HepG2 (cell line): ENCODE results near the gene SRC. TPM values are rescaled to one million over a fixed set of nuclear protein-coding genes. Genes with fewer than 3 reads are reported as not detected.

Source experiments
- ATAC-seq: fragments of 200-7000 bp; cut with Tn5 transposase; 3 replicates; pipeline ENCODE4 v1.9.1; 2020; ENCODE audit warnings: mild to moderate bottlenecking, moderate library complexity
- BruUV-seq: library from RNA; stranded (reverse); fragments of 400-500 nt; replicated peaks from 2 replicates; lab custom pipeline; 2021; lab: Mats Ljungman, UMichigan
- CTCF ChIA-PET: fragments of 300-600 bp; formaldehyde crosslinking; extraction: SDS; loops from one replicate; lab custom pipeline; 2021; ENCODE audit warnings: low total read pairs, inconsistent platforms, low intra/inter-chr PET ratio; lab: Yijun Ruan, JAX
- POLR2A ChIA-PET: fragments of 350-600 bp; sonication (Branson Sonifier 250); formaldehyde crosslinking; loops from one replicate; lab custom pipeline; 2020; ENCODE audit warnings: antibody characterized with exemption, inconsistent platforms; lab: Yijun Ruan, JAX
- DNase-seq: peaks from one replicate; pipeline ENCODE4 v3.0.0-alpha.2; 2015; ENCODE audit warnings: low spot score
- FAIRE-seq: peaks from 3 replicates; lab custom pipeline; 2011; peaks lifted over from hg19 to GRCh38; lab: Jason Lieb, UNC
- H2AFZ ChIP-seq: one replicate; pipeline ENCODE4 v1.6.1; 2011; ENCODE audit warnings: low read length, inconsistent platforms
- H3K27ac ChIP-seq: fragments of 300-600 bp; 3 replicates; pipeline ENCODE4 v1.8.0; 2011; ENCODE audit warnings: mixed run types, mild to moderate bottlenecking, mixed read lengths, low read length, inconsistent platforms; ENCODE audit not compliant: insufficient read depth; ENCODE audit errors: extremely low read length
- H3K27me3 ChIP-seq, 2 experiments: fragments of 200-600 bp in 1 of 2; 2 replicates in 1 of 2; 3 replicates in 1 of 2; pipeline versions ENCODE4 v1.6.0 to v1.8.0; 2011; ENCODE audit warnings: low read length in 2 of 2, mild to moderate bottlenecking in 2 of 2, moderate library complexity in 2 of 2, inconsistent platforms in 1 of 2; ENCODE audit not compliant: insufficient read depth in 2 of 2, control insufficient read depth in 1 of 2
- H3K36me3 ChIP-seq, 2 experiments: fragments of 200-600 bp in 1 of 2; replicated peaks in 1 of 2; 2 replicates in 1 of 2; 3 replicates in 1 of 2; pipeline versions ENCODE4 v1.5.1 to v1.8.0; 2011; ENCODE audit warnings: low read length in 2 of 2, inconsistent platforms in 1 of 2; ENCODE audit not compliant: insufficient read depth in 2 of 2, control insufficient read depth in 1 of 2
- H3K4me1 ChIP-seq: 2 replicates; pipeline ENCODE4 v1.5.1; 2012; ENCODE audit warnings: low read length, inconsistent platforms; ENCODE audit not compliant: insufficient read depth
- H3K4me2 ChIP-seq: 2 replicates; pipeline ENCODE4 v1.6.0; 2011; ENCODE audit warnings: low read depth, low read length, inconsistent platforms
- H3K4me3 ChIP-seq, 3 experiments: fragments of 200-600 bp in 1 of 3; sonication (generic), shearing (Covaris generic) in 1 of 3; replicated peaks in 1 of 3; 2 replicates each; pipeline ENCODE4 v1.5.1; 2011 to 2016; ENCODE audit warnings: low read length in 3 of 3, inconsistent platforms in 2 of 3, low read depth in 2 of 3, mild to moderate bottlenecking in 2 of 3, control low read depth in 1 of 3, mixed read lengths in 1 of 3; ENCODE audit not compliant: insufficient read depth in 1 of 3
- H3K79me2 ChIP-seq: one replicate; pipeline ENCODE4 v1.6.1; 2011; ENCODE audit warnings: low read length, inconsistent platforms; ENCODE audit not compliant: insufficient read depth
- H3K9ac ChIP-seq: 2 replicates; pipeline ENCODE4 v1.6.0; 2011; ENCODE audit warnings: mild to moderate bottlenecking, low read depth, low read length, inconsistent platforms; ENCODE audit not compliant: insufficient read depth
- H3K9me3 ChIP-seq: 2 replicates; pipeline ENCODE4 v1.5.1; 2012; ENCODE audit warnings: mild to moderate bottlenecking, low read length
- H4K20me1 ChIP-seq: 2 replicates; pipeline ENCODE4 v1.6.0; 2011; ENCODE audit warnings: inconsistent platforms, mild to moderate bottlenecking, low read length, moderate library complexity; ENCODE audit not compliant: insufficient read depth
- AKAP8 ChIP-seq: sonication (generic); formaldehyde crosslinking; IDR thresholded peaks from 2 replicates; pipeline ENCODE4 v1.5.1; 2020; ENCODE audit warnings: mild to moderate bottlenecking, missing genetic modification reagents
- DNMT1 ChIP-seq: sonication (generic); formaldehyde crosslinking; IDR thresholded peaks from 2 replicates; pipeline ENCODE4 v1.5.1; 2020; ENCODE audit warnings: mild to moderate bottlenecking, missing genetic modification reagents
- HIC2 ChIP-seq: sonication (generic); formaldehyde crosslinking; IDR thresholded peaks from 2 replicates; pipeline ENCODE4 v1.9.0; 2022; ENCODE audit warnings: low read depth, missing genetic modification reagents
- JUN ChIP-seq: sonication (generic); formaldehyde crosslinking; IDR thresholded peaks from 2 replicates; pipeline ENCODE4 v1.4.0; 2020; ENCODE audit warnings: mild to moderate bottlenecking, missing genetic modification reagents
- MED8 ChIP-seq: sonication (generic); formaldehyde crosslinking; IDR thresholded peaks from 2 replicates; pipeline ENCODE4 v1.8.1; 2023; ENCODE audit warnings: mild to moderate bottlenecking, missing genetic modification reagents; ENCODE audit not compliant: insufficient replicate concordance
- NFKB2 ChIP-seq: sonication (generic); formaldehyde crosslinking; IDR thresholded peaks from 2 replicates; pipeline ENCODE4 v1.4.0; 2020; ENCODE audit warnings: missing genetic modification reagents, borderline replicate concordance
- PBX2 ChIP-seq: IDR thresholded peaks from 2 replicates; pipeline ENCODE4 v1.6.1; 2016; ENCODE audit warnings: control low read depth
- RAD21 ChIP-seq: fragments of 450-650 bp; formaldehyde crosslinking; IDR thresholded peaks from 2 replicates; pipeline ENCODE4 v1.5.0; 2020; ENCODE audit warnings: mild to moderate bottlenecking
- SMARCC2 ChIP-seq: fragments of 450-650 bp; IDR thresholded peaks from 2 replicates; pipeline ENCODE4 v1.6.1; 2017; ENCODE audit warnings: antibody characterized with exemption, mild to moderate bottlenecking
- ZC3H13 ChIP-seq: sonication (generic); formaldehyde crosslinking; IDR thresholded peaks from 2 replicates; pipeline ENCODE4 v1.8.1; 2023; ENCODE audit warnings: mild to moderate bottlenecking, missing genetic modification reagents, moderate library complexity
- ZFP37 ChIP-seq: sonication (generic); formaldehyde crosslinking; IDR thresholded peaks from 2 replicates; pipeline ENCODE4 v1.4.0; 2020; ENCODE audit warnings: missing genetic modification reagents, borderline replicate concordance
- ZNF276 ChIP-seq: sonication (generic); formaldehyde crosslinking; IDR thresholded peaks from 2 replicates; pipeline ENCODE4 v1.4.0; 2020; ENCODE audit warnings: mild to moderate bottlenecking, low read depth, missing genetic modification reagents
- ZNF605 ChIP-seq: sonication (generic); formaldehyde crosslinking; IDR thresholded peaks from 2 replicates; pipeline ENCODE4 v1.8.0; 2022; ENCODE audit warnings: mild to moderate bottlenecking, missing genetic modification reagents
- WGBS: methylation state at CpG from one replicate; pipeline ENCODE4 v1.1.6; 2017; ENCODE audit warnings: low lambda C conversion rate; 5-methylcytosine and 5-hydroxymethylcytosine counted together
- in situ Hi-C: cut with HindIII; loops from 2 replicates; pipeline ENCODE4 v1.10.0; 2017; ENCODE audit warnings: low pct_unique_long_range_greater_than_20kb; ENCODE audit not compliant: extremely low pct_ligation_motif_present
- intact Hi-C: fragments of 100-400 bp; cut with micrococcal nuclease; formaldehyde crosslinking; loops from one replicate; pipeline ENCODE4 v1.10.0; 2022; ENCODE audit not compliant: unreplicated experiment
- polyA plus RNA-seq, 8 experiments: library from polyadenylated mRNA; depleted of rRNA in 3 of 8; stranded (reverse) in 7 of 8; unstranded in 1 of 8; fragments of >200 nt; fragmentation: Illumina TruSeq in 4 of 8; extraction: Trizol in 4 of 8; gene quantifications; 2 replicates each; pipeline versions ENCODE4 v1.2.1 to v1.2.3, GENCODE V29; 2011 to 2016; ENCODE audit warnings: low read depth in 4 of 8, missing spikeins in 1 of 8, mixed read lengths in 1 of 8; ENCODE audit not compliant: insufficient read depth in 1 of 8
- total RNA-seq, 5 experiments: library from RNA; depleted of rRNA; stranded (reverse); fragments of >200 nt; fragmentation: Illumina TruSeq; extraction: Trizol; gene quantifications; 2 replicates each; pipeline ENCODE4 v1.2.3, GENCODE V29; 2016; ENCODE audit warnings: low read depth in 1 of 5

Gene SRC
- total and polyA plus RNA-seq, 2 of the 13 experiments (the other 11 are each of a cell fraction or from before 2014, with no cell fraction given), result 54.7 to 192 TPM

- FAIRE-seq, result no peak
- no peak overlapping the region for H3K27ac ChIP-seq
These were observed 29.7 kb upstream of the SRC start for GRCh38 chr20:37316116-37316774.

More at GRCh38 chr20:37316116-37316774, 29.7 kb upstream of the SRC start:
- no peaks in the 10 kb centered on the region for H3K9me3 ChIP-seq
- intact Hi-C loops (no loop called here), in situ Hi-C loops (no loop called here)
- BruUV-seq, result no TSS peak
- 95% methylated on average over 15 of the region's 15 CpGs for WGBS
- H3K4me2 ChIP-seq, result no peak overlapping the region
- no peak overlapping the region for H2AFZ ChIP-seq
- H3K27me3 ChIP-seq, result no peaks in the 10 kb centered on the region
- H4K20me1 ChIP-seq, result no peaks in the 10 kb centered on the region; the same call in 1 of the 2 replicates
- no peaks in the 10 kb centered on the region for H3K4me1 ChIP-seq
- DNase-seq (no peak), ATAC-seq (no peak)
- no peak overlapping the region for H3K4me3 ChIP-seq
- POLR2A ChIA-PET, result no interaction called here
- H3K9ac ChIP-seq, result no peak overlapping the region
- no peaks in the 10 kb centered on the region for H3K79me2 ChIP-seq
- CTCF ChIA-PET, result no interaction called here
- TF ChIP-seq DNMT1 (no peak), HIC2 (CRISPR knock-in tag) (no peak), SMARCC2 (no peak), ZNF605 (no peak), JUN (no peak), NFKB2 (CRISPR knock-in tag) (no peak), RAD21 (CRISPR knock-in tag) (no peak), ZNF276 (CRISPR knock-in tag) (no peak), AKAP8 (CRISPR knock-in tag) (no peak), PBX2 (CRISPR knock-in tag) (no peak), ZFP37 (CRISPR knock-in tag) (no peak), MED8 (CRISPR knock-in tag) (no peak), ZC3H13 (CRISPR knock-in tag) (no peak)
- H3K36me3 ChIP-seq, result peaks cover 19 to 34% of the 10 kb centered on the region in 2 experiments
